H1 (cell line): ENCODE data around the gene ENPP1. TPM values are rescaled to one million over a fixed set of nuclear protein-coding genes. Genes with fewer than 3 reads are reported as not detected.

ENCODE experiments used
- BACH1 ChIP-seq: IDR thresholded peaks from 2 replicates; pipeline ENCODE4 v1.6.1; 2012; ENCODE audit warnings: low read length, improper control_type of control experiment
- CHD1 ChIP-seq: IDR thresholded peaks from 2 replicates; pipeline ENCODE4 v1.6.1; 2012; ENCODE audit warnings: low read depth, low read length, improper control_type of control experiment
- E2F6 ChIP-seq: IDR thresholded peaks from 2 replicates; pipeline ENCODE4 v1.6.1; 2012; ENCODE audit warnings: inconsistent platforms
- JUND ChIP-seq: IDR thresholded peaks from 2 replicates; pipeline ENCODE4 v1.6.1; 2011; ENCODE audit warnings: mild to moderate bottlenecking, improper control_type of control experiment, low read length
- TAF1 ChIP-seq: IDR thresholded peaks from 2 replicates; pipeline ENCODE4 v1.6.1; 2011; ENCODE audit warnings: mild to moderate bottlenecking, low read depth, low read length
- TEAD4 ChIP-seq: IDR thresholded peaks from 2 replicates; pipeline ENCODE4 v1.6.1; 2012; ENCODE audit warnings: low read depth, low read length, inconsistent platforms, mixed read lengths
- polyA plus RNA-seq, 7 experiments: library from polyadenylated mRNA; depleted of rRNA in 3 of 7; stranded (reverse) in 5 of 7; unstranded in 2 of 7; fragments of >200 nt in 5 of 7; fragments of 200-250 nt in 2 of 7; gene quantifications; 1 replicate in 5 of 7; 2 replicates in 1 of 7; 4 replicates in 1 of 7; pipeline versions ENCODE4 v1.2.1 to v1.2.3, GENCODE V29; 2011 to 2013; ENCODE audit warnings: missing spikeins in 2 of 7, mixed read lengths in 2 of 7
- total RNA-seq: library from RNA; stranded (reverse); fragmentation: NEBNext Ultra II Directional; extraction: Animal tissue kit (Norgen Biotek cat#: 25700); gene quantifications from 2 replicates; pipeline ENCODE4 v1.2.1, GENCODE V29; 2021

Gene ENPP1
- total and polyA plus RNA-seq, 2 of the 8 experiments (the other 6 are each of a cell fraction or from before 2014, with no cell fraction given) = 10.1 to 39.1 TPM

GRCh38 chr6:131761060-131761761 lies 46.6 kb upstream of the ENPP1 start (continued):
- TF ChIP-seq E2F6 = no peak
- TF ChIP-seq TAF1 = no peak
- no peak for TF ChIP-seq TEAD4
- no peak for TF ChIP-seq CHD1
- no peak for TF ChIP-seq JUND
- TF ChIP-seq BACH1 = no peak
